Occipital lobe (tissue), 2 donors: ENCODE measurements around the gene HERPUD2. TPM values are rescaled to one million over a fixed set of nuclear protein-coding genes. Genes with fewer than 3 reads are reported as not detected.
"Not testable (repeated sequence)": the region's sequence is repeated elsewhere in the genome, so short reads cannot be mapped to it uniquely, and the experiment has no call there.

Source experiments
- DNase-seq: peaks from one replicate; lab custom pipeline; 2025; lab: John Stamatoyannopoulos, UW
- total RNA-seq: library from RNA; depleted of rRNA; stranded (reverse); fragments of >200 nt; gene quantifications from one replicate; pipeline ENCODE4 v1.2.3, GENCODE V29; 2014

HERPUD2 gene
- total RNA-seq, 1 donor from 2014 or later, result 22.5 TPM

- no peak for DNase-seq
Observed at GRCh38 chr7:35680403-35681013, 14.4 kb downstream of the HERPUD2 start.

DNA sequence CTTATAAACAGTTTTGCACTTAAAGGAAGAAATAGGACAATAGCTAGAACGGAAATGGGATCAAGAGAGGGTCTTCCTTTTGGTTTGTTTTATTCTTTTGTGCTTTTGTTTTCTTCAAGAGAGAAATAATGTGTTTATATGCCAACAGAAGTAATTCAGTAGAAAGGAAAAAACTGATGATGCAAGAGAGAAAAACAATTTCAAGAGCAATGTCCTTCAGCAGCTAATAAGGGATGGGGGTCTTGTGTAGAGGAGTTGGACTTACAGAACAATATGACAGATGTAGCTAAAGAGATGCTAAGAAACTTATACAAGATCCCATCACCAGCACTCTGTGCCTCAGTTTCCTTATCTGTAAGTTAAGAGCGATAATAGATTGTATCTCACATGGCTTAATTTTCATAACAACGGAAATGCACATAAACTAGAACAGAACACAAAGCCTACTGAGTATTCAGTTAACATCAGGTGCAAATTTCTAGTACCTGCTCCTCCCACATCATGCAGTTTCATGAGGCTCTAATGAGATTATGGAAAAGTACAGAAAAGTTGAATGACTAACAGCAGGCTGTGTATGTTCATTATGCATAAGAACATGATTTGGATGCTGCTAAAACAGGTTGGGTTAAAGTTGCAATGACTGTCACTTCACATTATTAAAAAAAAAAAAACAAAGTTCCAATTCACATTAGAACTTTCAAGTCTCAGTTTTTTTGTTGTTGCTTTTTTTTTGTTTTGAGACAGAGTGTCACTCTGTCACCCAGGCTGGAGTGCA, 17.2 kb downstream of the HERPUD2 start:
- no peak for DNase-seq

- DNase-seq, result no peak
Observed at GRCh38 chr7:35676211-35676610, 18.7 kb downstream of the HERPUD2 start.

DNA sequence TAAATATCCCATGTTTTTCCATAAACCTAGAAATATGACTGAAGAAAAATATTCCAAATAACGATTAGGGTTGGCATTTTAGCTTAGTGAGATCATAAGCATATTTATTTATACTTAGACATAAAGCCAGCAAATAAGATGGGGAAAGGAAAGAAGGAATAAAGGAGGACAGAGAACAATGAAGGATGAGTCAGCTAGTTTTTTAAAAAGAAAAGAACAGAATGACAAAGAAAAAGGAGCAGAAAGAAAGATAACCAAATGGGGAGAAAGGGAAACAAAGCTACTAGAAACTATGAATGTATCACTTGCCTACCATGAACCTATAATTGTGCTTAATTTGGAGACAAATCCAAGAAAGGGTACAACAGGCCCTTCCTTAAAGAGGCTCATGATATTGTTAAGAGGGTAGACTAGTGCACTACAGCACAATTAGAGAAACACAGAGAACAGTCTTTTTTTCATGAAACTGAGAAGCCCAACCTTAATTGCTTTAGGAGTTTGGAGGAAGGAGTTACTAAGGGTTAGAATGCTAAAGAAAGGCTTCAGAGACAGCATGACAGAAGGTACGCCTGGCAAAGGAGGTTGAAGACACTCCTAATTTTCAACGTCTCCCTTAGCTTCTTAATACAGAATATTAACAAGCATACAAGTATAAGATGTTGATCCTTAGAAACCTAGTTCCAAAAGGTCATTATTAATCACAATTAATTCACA, 23.9 kb downstream of the HERPUD2 start:
- no peak for DNase-seq

DNA sequence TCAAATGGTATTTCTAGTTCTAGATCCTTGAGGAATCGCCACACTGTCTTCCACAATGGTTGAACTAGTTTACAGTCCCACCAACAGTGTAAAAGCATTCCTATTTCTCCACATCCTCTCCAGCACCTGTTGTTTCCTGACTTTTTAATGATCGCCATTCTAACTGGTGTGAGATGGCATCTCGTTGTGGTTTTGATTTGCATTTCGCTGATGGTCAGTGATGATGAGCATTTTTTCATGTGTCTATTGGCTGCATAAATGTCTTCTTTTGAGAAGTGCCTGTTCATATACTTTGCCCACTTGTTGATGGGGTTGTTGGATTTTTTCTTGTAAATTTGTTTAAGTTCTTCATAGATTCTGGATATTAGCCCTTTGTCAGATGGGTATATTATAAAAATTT, 34.5 kb downstream of the HERPUD2 start:
- DNase-seq, result not testable (repeated sequence)

- DNase-seq, result no peak
Observed at GRCh38 chr7:35658606-35659201, 36.2 kb downstream of the HERPUD2 start.

GRCh38 chr7:35657125-35657524, 37.8 kb downstream of the HERPUD2 start:
- no peak for DNase-seq

GRCh38 chr7:35654558-35654957, 40.4 kb downstream of the HERPUD2 start:
- DNase-seq, result not testable (repeated sequence)

GRCh38 chr7:35652124-35652523, 42.8 kb downstream of the HERPUD2 start:
- DNase-seq, result no peak

DNA sequence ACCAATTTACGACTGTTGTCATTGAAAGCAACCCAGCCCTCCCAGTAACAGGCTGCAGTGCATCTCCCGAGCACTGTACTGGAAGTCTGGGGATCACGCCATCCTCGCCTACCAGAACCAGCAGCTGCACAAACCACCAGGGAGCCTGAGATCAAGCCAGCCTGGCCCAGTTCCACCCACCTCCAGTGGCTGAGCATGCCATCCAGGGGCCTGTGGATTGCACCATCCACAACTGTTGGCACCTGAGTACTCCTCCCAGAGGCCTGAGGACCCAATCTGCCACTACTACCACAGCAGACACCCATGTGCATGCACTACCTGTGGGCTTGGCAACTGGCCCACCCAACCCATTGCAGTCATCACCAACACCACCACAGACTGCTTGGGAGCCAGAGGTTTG, 44.2 kb downstream of the HERPUD2 start:
- no peak for DNase-seq

GRCh38 chr7:35649711-35650110, 45.2 kb downstream of the HERPUD2 start:
- DNase-seq, result no peak

DNA sequence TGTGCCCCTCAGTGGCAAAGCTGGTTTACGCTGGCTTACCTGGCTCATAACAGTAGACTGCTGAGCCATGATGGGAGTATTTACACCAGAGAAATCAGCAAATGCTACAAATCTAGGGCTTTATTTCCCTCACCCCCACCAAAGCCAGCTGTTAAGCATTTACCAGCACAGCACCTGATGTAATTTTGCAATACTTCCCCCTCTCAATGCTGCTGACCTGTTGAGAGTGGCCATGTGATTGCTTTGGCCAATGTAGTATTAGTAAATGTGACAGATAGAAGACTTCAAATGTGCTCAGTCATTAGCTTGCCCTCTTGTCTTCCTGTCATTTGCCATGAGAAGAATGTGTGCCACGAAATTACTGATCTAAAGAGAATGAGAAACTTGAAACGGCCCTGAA, 46.6 kb downstream of the HERPUD2 start:
- DNase-seq, result no peak

- no peak for DNase-seq
Observed at GRCh38 chr7:35647171-35647574, 47.8 kb downstream of the HERPUD2 start.

DNA sequence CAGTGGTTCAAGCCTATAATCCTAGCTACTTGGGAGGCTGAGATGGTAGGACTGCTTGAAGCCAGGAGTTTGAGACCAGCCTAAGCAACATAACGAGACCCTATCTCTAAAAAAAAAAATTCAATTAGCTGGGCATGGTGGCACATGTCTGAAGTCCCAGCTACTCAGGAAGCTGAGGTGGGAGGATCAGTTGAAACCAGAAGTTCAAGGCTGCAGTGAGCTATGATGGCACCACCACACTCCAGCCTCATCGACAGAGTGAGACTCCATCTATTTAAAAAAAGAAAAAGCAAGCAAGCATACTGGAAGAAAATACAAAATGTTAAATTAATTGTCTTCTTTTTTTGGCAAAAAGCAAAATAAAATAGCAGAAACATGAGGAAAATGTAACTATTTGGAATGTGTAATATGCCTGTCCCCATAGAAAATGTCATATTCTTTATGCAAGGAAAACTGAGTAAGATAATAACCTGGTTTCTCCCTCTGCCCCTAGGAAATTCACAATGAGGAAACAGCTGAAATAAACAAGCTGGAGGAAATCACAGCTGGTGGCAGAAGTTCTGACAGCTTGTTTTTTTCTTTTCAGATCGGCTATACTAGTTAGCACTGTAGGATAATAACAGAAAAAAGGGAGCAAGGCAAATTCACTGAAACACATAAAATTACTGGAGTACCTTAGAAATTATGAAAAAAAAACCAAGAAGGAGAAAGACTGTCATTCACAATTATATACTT, 48.5 kb downstream of the HERPUD2 start:
- no peak for DNase-seq

GRCh38 chr7:35645691-35646090, 49.2 kb downstream of the HERPUD2 start:
- no peak for DNase-seq

DNA sequence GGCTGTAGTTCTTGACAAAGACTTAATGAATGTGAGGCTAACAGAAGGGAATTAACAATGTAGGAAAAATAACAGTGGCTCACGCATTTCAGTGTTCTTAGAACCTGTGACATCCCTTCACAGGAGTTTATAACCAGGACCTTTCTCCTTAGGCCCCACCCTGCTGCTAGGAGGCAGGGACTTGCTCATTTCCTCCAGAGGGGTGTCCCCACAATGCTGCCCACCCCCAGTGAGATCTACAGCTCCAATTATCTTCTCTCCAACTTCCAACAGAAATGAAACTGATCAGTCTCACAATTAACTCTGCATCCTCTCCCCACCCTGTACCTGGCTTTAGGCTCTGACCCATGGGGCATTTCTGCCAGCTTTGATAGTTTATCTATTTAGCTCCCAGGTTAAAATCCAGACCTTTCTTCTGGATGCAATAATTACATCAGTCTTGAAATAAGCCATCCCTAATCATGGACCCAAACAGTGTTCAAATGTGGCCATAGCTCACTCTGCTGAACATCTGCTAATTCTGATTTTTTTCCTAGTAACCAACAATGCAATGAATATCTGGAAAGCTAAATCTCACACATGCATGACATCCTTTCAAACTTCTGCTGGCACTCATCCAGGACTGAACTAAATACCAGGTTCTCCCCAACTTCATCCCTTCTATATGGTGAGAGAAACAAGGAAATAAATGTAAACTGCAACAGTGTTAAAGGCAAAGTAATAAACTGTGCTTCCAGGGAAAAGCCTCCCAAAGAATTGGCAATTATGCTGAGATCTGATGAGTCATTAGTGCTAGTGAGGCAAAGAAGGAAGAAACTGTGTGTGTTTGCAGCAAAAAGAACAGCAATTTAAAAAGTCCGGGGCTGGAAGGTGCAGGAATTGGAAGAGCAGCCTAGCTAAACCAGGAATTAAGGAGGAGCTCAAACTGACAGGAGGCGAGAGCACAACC, 64.6 kb downstream of the HERPUD2 start:
- no peak for DNase-seq

- peak; percentile 13 for DNase-seq
Observed at GRCh38 chr7:35624299-35625186, 70.4 kb downstream of the HERPUD2 start.

DNA sequence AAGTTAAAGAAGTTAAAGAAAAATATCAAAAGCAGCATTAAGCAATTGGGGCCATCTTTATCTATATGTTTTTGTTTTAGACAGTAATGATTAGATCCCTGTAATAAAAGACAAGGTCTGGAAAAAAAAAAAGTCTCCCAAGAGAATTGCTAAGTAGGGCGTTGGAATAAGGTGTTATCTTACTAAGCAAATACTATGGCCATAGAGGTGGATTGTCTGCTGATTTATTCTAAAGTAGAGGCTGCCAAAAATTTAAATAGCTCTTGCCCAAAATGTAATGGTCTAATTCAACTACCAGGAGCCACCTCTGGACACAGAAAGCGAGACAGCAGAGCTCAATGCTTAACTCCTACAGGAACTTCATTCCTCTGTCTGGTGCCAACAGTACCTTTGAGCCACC, 71.6 kb downstream of the HERPUD2 start:
- DNase-seq, result no peak

DNA sequence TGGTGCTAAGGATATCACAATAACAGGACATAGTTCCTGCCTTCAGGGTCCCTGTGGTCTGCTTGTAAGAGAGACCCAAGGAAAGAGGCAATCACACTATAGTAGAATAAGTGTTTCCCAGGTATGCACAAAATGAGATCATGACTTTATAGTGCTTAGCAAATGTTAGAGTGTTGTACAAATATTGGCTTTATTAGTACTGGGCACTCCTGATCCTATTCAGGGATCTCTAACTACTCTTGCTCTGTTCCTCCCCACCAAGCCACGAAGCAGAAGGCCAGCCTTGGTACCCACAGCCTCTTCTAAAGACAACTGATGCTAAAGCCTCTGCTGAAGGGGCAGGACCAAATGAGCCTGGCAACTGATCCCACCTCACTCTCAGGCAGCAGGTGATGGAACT, 75.1 kb downstream of the HERPUD2 start:
- no peak for DNase-seq
